Osteoblast (primary cell): ENCODE measurements around the gene STRN. TPM values are rescaled to one million over a fixed set of nuclear protein-coding genes. Genes with fewer than 3 reads are reported as not detected.

Experiments
- DNase-seq: peaks from one replicate; pipeline ENCODE4 v3.0.0; 2011; ENCODE audit warnings: low spot score, mixed read lengths; ENCODE audit not compliant: insufficient read length; ENCODE audit errors: missing footprints
- H2AFZ ChIP-seq: 2 replicates; pipeline ENCODE4 v1.6.0; 2011; ENCODE audit warnings: mild to moderate bottlenecking, low read length
- H3K27ac ChIP-seq: 2 replicates; pipeline ENCODE4 v1.5.1; 2011; ENCODE audit warnings: mild to moderate bottlenecking, low read depth, low read length, moderate library complexity
- H3K27me3 ChIP-seq: 2 replicates; pipeline ENCODE4 v1.6.0; 2012; ENCODE audit warnings: mild to moderate bottlenecking, control low read depth, inconsistent platforms, low read length, moderate library complexity; ENCODE audit not compliant: insufficient read depth
- H3K36me3 ChIP-seq: 2 replicates; pipeline ENCODE4 v1.5.1; 2011; ENCODE audit warnings: mild to moderate bottlenecking, low read length, control low read depth, moderate library complexity; ENCODE audit not compliant: insufficient read depth
- H3K4me1 ChIP-seq: 2 replicates; pipeline ENCODE4 v1.5.1; 2011; ENCODE audit warnings: mild to moderate bottlenecking, low read length, control low read depth, moderate library complexity; ENCODE audit not compliant: insufficient read depth
- H3K4me2 ChIP-seq: 2 replicates; pipeline ENCODE4 v1.6.0; 2011; ENCODE audit warnings: mild to moderate bottlenecking, low read length; ENCODE audit not compliant: insufficient read depth
- H3K4me3 ChIP-seq: fragments of 200-600 bp; sonication (generic); 3 replicates; pipeline ENCODE4 v1.5.1; 2012; ENCODE audit warnings: mild to moderate bottlenecking, low read length, inconsistent platforms; ENCODE audit not compliant: insufficient read depth
- H3K79me2 ChIP-seq: 2 replicates; pipeline ENCODE4 v1.6.0; 2012; ENCODE audit warnings: mild to moderate bottlenecking, low read length, control low read depth, inconsistent platforms; ENCODE audit not compliant: insufficient read depth
- H3K9me3 ChIP-seq: 2 replicates; pipeline ENCODE4 v1.5.1; 2011; ENCODE audit warnings: low read depth, low read length, control low read depth
- H4K20me1 ChIP-seq: 2 replicates; pipeline ENCODE4 v1.6.0; 2012; ENCODE audit warnings: mild to moderate bottlenecking, low read length, control low read depth; ENCODE audit not compliant: insufficient read depth
- CTCF ChIP-seq: IDR thresholded peaks from 2 replicates; pipeline ENCODE4 v1.5.1; 2011; ENCODE audit warnings: mild to moderate bottlenecking, low read depth, low read length, moderate library complexity; ENCODE audit errors: extremely low read depth
- total RNA-seq: library from RNA; depleted of rRNA; stranded (reverse); fragments of >200 nt; gene quantifications from 2 replicates; pipeline ENCODE4 v1.2.3, GENCODE V29; 2012

STRN gene, protein sequence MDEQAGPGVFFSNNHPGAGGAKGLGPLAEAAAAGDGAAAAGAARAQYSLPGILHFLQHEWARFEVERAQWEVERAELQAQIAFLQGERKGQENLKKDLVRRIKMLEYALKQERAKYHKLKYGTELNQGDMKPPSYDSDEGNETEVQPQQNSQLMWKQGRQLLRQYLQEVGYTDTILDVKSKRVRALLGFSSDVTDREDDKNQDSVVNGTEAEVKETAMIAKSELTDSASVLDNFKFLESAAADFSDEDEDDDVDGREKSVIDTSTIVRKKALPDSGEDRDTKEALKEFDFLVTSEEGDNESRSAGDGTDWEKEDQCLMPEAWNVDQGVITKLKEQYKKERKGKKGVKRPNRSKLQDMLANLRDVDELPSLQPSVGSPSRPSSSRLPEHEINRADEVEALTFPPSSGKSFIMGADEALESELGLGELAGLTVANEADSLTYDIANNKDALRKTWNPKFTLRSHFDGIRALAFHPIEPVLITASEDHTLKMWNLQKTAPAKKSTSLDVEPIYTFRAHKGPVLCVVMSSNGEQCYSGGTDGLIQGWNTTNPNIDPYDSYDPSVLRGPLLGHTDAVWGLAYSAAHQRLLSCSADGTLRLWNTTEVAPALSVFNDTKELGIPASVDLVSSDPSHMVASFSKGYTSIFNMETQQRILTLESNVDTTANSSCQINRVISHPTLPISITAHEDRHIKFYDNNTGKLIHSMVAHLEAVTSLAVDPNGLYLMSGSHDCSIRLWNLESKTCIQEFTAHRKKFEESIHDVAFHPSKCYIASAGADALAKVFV
- 21.4 and 25.0 TPM in 2 replicates for total RNA-seq

GRCh38 chr2:36966370-36967235 lies at the start of gene STRN:
STRN (minus strand) TSS chr2:36966536; CDS start chr2:36966463, 73 bp downstream.
- peaks cover 11% of the 10 kb centered on the region for H4K20me1 ChIP-seq
- H3K36me3 ChIP-seq = no peaks in the 10 kb centered on the region
- H3K27me3 ChIP-seq = no peaks in the 10 kb centered on the region
- H2AFZ ChIP-seq = peak within 1 kb of the TSS; percentile 99
- peaks cover 47% of the 10 kb centered on the region for H3K79me2 ChIP-seq
- peak within 1 kb of the TSS; percentile 82 for H3K27ac ChIP-seq
- peak within 1 kb of the TSS; percentile 85 for H3K4me3 ChIP-seq
- H3K4me1 ChIP-seq = peaks cover 7% of the 10 kb centered on the region
- no peak for TF ChIP-seq CTCF
- peak within 1 kb of the TSS; percentile 97 for H3K4me2 ChIP-seq
- H3K9me3 ChIP-seq = no peaks in the 10 kb centered on the region
- peak; percentile 99 for DNase-seq

DNA sequence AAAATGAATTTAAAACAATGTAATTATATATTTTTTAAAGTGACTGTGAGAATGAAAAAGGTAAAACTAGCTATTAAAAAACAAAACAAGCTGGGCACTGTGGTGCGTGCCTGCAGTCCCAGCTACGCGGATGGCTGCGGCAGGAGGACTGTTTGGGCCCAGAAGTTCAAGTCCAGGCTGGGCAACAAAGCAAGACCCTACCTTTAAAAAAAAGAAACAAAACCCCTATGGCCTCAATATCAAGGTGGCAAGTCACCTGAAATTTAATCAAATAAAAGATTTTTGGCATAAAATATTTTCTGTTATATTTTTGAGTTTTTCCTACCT lies 46.9 kb upstream of the STRN start:
- TF ChIP-seq CTCF = no peak
- H3K4me2 ChIP-seq = no peak overlapping the region
- DNase-seq = no peak

GRCh38 chr2:37011130-37011529 lies 44.8 kb upstream of the STRN start:
- H3K4me3 ChIP-seq = no peak overlapping the region
- no peaks in the 10 kb centered on the region for H3K9me3 ChIP-seq
- no peaks in the 10 kb centered on the region for H3K79me2 ChIP-seq
- no peak for TF ChIP-seq CTCF
- H3K4me1 ChIP-seq = no peaks in the 10 kb centered on the region
- no peak overlapping the region for H3K27ac ChIP-seq
- H3K36me3 ChIP-seq = peaks cover 28% of the 10 kb centered on the region
- no peak overlapping the region for H3K4me2 ChIP-seq
- DNase-seq = no peak
- H2AFZ ChIP-seq = no peak overlapping the region
- no peaks in the 10 kb centered on the region for H4K20me1 ChIP-seq
- H3K27me3 ChIP-seq = no peaks in the 10 kb centered on the region

More for the DNA sequence above, 46.9 kb upstream of the STRN start:
- H3K4me3 ChIP-seq = no peak overlapping the region
- no peaks in the 10 kb centered on the region for H4K20me1 ChIP-seq
- H3K79me2 ChIP-seq = no peaks in the 10 kb centered on the region
- no peaks in the 10 kb centered on the region for H3K4me1 ChIP-seq
- H3K27me3 ChIP-seq = no peaks in the 10 kb centered on the region
- no peak overlapping the region for H3K27ac ChIP-seq
- H2AFZ ChIP-seq = no peak overlapping the region
- H3K9me3 ChIP-seq = no peaks in the 10 kb centered on the region
- peaks cover 32% of the 10 kb centered on the region for H3K36me3 ChIP-seq
